ENCODE data around the gene NKIRAS2.
A peak's percentile ranks its signal among the peaks of the same experiment; 100 is the strongest.

NKIRAS2 gene

GRCh38 chr17:42061646-42062487 is 42.0 kb downstream of the NKIRAS2 start:
- Histone ChIP-seq H2AK5ac (ENCODE audit: low read length) (no peak overlapping the region), H2BK5ac (ENCODE audit: low read depth, low read length, poor library complexity) (no peak overlapping the region), H3K4me3 (ENCODE audit: low read depth, low read length) (no peak overlapping the region), H4K91ac (ENCODE audit: low read depth, low read length) (no peak overlapping the region), H3K27ac (ENCODE audit: low read depth, low read length) (no peak overlapping the region), H2BK12ac (ENCODE audit: low read length) (no peak overlapping the region), H3K4me1 (ENCODE audit: control insufficient read depth in 1 of 2, insufficient read depth in 2 of 2, low read length in 2 of 2) (no peaks in the 10 kb centered on the region), H3K27me3 (ENCODE audit: insufficient read depth, low read length) (no peaks in the 10 kb centered on the region), H3K9ac (ENCODE audit: low read length) (no peak overlapping the region), H3K79me1 (ENCODE audit: low read length) (no peaks in the 10 kb centered on the region), H3K14ac (ENCODE audit: low read length) (no peak overlapping the region), H3K4me2 (ENCODE audit: low read length) (no peak overlapping the region), H3K79me2 (ENCODE audit: control insufficient read depth, insufficient read depth, low read length, poor library complexity) (no peaks in the 10 kb centered on the region), H3K9me3 (ENCODE audit: insufficient read depth, low read depth, low read length) (peaks cover 5% of the 10 kb centered on the region), H3K36me3 (ENCODE audit: control insufficient read depth in 1 of 2, insufficient read depth in 2 of 2, low read length in 2 of 2) (no peaks in the 10 kb centered on the region), H3K18ac (ENCODE audit: low read length) (no peak overlapping the region), H3K23ac (ENCODE audit: low read length) (no peak overlapping the region), H2BK120ac (ENCODE audit: insufficient read depth, low read length, poor library complexity) (no peak overlapping the region), H2AFZ (ENCODE audit: insufficient read depth, low read length, poor library complexity) (no peak overlapping the region), H3K4ac (ENCODE audit: low read depth, low read length) (no peak overlapping the region), H4K8ac (ENCODE audit: low read depth, low read length) (no peak overlapping the region), H4K12ac (ENCODE audit: low read depth, low read length) (no peak overlapping the region)
- no CpG with 5 or more reads among the region's 5 CpGs for WGBS (ENCODE audit: extremely low coverage, insufficient coverage, insufficient read length)
- DNase-seq = peak in 1 of 2 donors; percentile 12

- H3K79me1 ChIP-seq (ENCODE audit: low read length) = no peaks in the 10 kb centered on the region
- H3K27ac ChIP-seq (ENCODE audit: low read depth, low read length) = no peak overlapping the region
- no peak overlapping the region for H2BK5ac ChIP-seq (ENCODE audit: low read depth, low read length, poor library complexity)
- no peaks in the 10 kb centered on the region for H3K27me3 ChIP-seq (ENCODE audit: insufficient read depth, low read length)
- H3K36me3 ChIP-seq (ENCODE audit: control insufficient read depth in 1 of 2, insufficient read depth in 2 of 2, low read length in 2 of 2) = no peaks in the 10 kb centered on the region
- H3K79me2 ChIP-seq (ENCODE audit: control insufficient read depth, insufficient read depth, low read length, poor library complexity) = no peaks in the 10 kb centered on the region
- peaks cover 5% of the 10 kb centered on the region for H3K9me3 ChIP-seq (ENCODE audit: insufficient read depth, low read depth, low read length)
- WGBS (ENCODE audit: extremely low coverage, insufficient coverage, insufficient read length) = no CpG with 5 or more reads among the region's 14 CpGs
- H2AK5ac ChIP-seq (ENCODE audit: low read length) = no peak overlapping the region
- H3K4ac ChIP-seq (ENCODE audit: low read depth, low read length) = no peak overlapping the region
- no peak overlapping the region for H2BK12ac ChIP-seq (ENCODE audit: low read length)
- H3K18ac ChIP-seq (ENCODE audit: low read length) = no peak overlapping the region
- no peaks in the 10 kb centered on the region for H3K4me1 ChIP-seq (ENCODE audit: control insufficient read depth in 1 of 2, insufficient read depth in 2 of 2, low read length in 2 of 2)
- no peak overlapping the region for H3K14ac ChIP-seq (ENCODE audit: low read length)
- H4K8ac ChIP-seq (ENCODE audit: low read depth, low read length) = no peak overlapping the region
- no peak overlapping the region for H3K23ac ChIP-seq (ENCODE audit: low read length)
- H4K91ac ChIP-seq (ENCODE audit: low read depth, low read length) = no peak overlapping the region
- H3K4me3 ChIP-seq (ENCODE audit: low read depth, low read length) = no peak overlapping the region
- DNase-seq = no peak
- H4K12ac ChIP-seq (ENCODE audit: low read depth, low read length) = no peak overlapping the region
- H2BK120ac ChIP-seq (ENCODE audit: insufficient read depth, low read length, poor library complexity) = no peak overlapping the region
- no peak overlapping the region for H3K4me2 ChIP-seq (ENCODE audit: low read length)
- H2AFZ ChIP-seq (ENCODE audit: insufficient read depth, low read length, poor library complexity) = no peak overlapping the region
- H3K9ac ChIP-seq (ENCODE audit: low read length) = no peak overlapping the region
Measured at GRCh38 chr17:42062681-42063080, 42.8 kb downstream of the NKIRAS2 start.

DNA sequence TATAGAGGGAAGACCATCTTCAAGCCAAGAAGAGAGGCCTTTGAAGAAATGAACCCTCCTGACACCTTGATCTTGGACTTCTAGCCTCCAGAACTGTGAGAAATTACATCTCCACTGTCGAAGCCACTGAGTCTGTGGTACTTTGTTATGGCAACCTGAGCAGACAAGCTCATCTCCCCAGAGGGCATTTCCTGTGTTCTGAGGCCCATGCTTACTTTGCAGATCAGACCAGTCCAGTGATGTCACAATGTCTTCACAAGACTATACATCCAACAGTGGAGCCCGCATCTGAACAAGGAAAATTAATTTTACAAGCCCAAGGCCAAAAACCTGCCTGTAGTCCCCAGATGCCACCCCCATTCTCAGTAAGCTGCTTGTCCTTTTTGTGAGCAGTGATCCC is 45.3 kb downstream of the NKIRAS2 start:
- no peak overlapping the region for H2AFZ ChIP-seq (ENCODE audit: insufficient read depth, low read length, poor library complexity)
- H4K91ac ChIP-seq (ENCODE audit: low read depth, low read length) = no peak overlapping the region
- DNase-seq = peak in 1 of 2 donors; percentile 52
- no peaks in the 10 kb centered on the region for H3K4me1 ChIP-seq (ENCODE audit: control insufficient read depth in 1 of 2, insufficient read depth in 2 of 2, low read length in 2 of 2)
- H3K36me3 ChIP-seq (ENCODE audit: control insufficient read depth in 1 of 2, insufficient read depth in 2 of 2, low read length in 2 of 2) = no peaks in the 10 kb centered on the region
- H3K79me2 ChIP-seq (ENCODE audit: control insufficient read depth, insufficient read depth, low read length, poor library complexity) = no peaks in the 10 kb centered on the region
- no peak overlapping the region for H2BK12ac ChIP-seq (ENCODE audit: low read length)
- H3K4ac ChIP-seq (ENCODE audit: low read depth, low read length) = no peak overlapping the region
- no CpG with 5 or more reads among the region's 2 CpGs for whole genome bisulfite sequencing (ENCODE audit: extremely low coverage, insufficient coverage, insufficient read length)
- no peaks in the 10 kb centered on the region for H3K27me3 ChIP-seq (ENCODE audit: insufficient read depth, low read length)
- no peak overlapping the region for H3K9ac ChIP-seq (ENCODE audit: low read length)
- no peak overlapping the region for H3K23ac ChIP-seq (ENCODE audit: low read length)
- no peak overlapping the region for H3K18ac ChIP-seq (ENCODE audit: low read length)
- no peak overlapping the region for H2BK120ac ChIP-seq (ENCODE audit: insufficient read depth, low read length, poor library complexity)
- H2AK5ac ChIP-seq (ENCODE audit: low read length) = no peak overlapping the region
- no peak overlapping the region for H3K14ac ChIP-seq (ENCODE audit: low read length)
- no peak overlapping the region for H3K27ac ChIP-seq (ENCODE audit: low read depth, low read length)
- H4K8ac ChIP-seq (ENCODE audit: low read depth, low read length) = no peak overlapping the region
- H4K12ac ChIP-seq (ENCODE audit: low read depth, low read length) = no peak overlapping the region
- no peak overlapping the region for H3K4me2 ChIP-seq (ENCODE audit: low read length)
- no peak overlapping the region for H3K4me3 ChIP-seq (ENCODE audit: low read depth, low read length)
- H3K9me3 ChIP-seq (ENCODE audit: insufficient read depth, low read depth, low read length) = peaks cover 1% of the 10 kb centered on the region
- no peak overlapping the region for H2BK5ac ChIP-seq (ENCODE audit: low read depth, low read length, poor library complexity)
- no peaks in the 10 kb centered on the region for H3K79me1 ChIP-seq (ENCODE audit: low read length)

- no peak overlapping the region for H4K91ac ChIP-seq (ENCODE audit: low read depth, low read length)
- H2AFZ ChIP-seq (ENCODE audit: insufficient read depth, low read length, poor library complexity) = no peak overlapping the region
- no peaks in the 10 kb centered on the region for H3K36me3 ChIP-seq (ENCODE audit: control insufficient read depth in 1 of 2, insufficient read depth in 2 of 2, low read length in 2 of 2)
- no peak overlapping the region for H3K18ac ChIP-seq (ENCODE audit: low read length)
- no peak overlapping the region for H2AK5ac ChIP-seq (ENCODE audit: low read length)
- no peak overlapping the region for H4K8ac ChIP-seq (ENCODE audit: low read depth, low read length)
- H3K4me2 ChIP-seq (ENCODE audit: low read length) = no peak overlapping the region
- peaks cover 12% of the 10 kb centered on the region for H3K27me3 ChIP-seq (ENCODE audit: insufficient read depth, low read length)
- H3K27ac ChIP-seq (ENCODE audit: low read depth, low read length) = no peak overlapping the region
- H2BK120ac ChIP-seq (ENCODE audit: insufficient read depth, low read length, poor library complexity) = no peak overlapping the region
- H3K79me1 ChIP-seq (ENCODE audit: low read length) = no peaks in the 10 kb centered on the region
- no peak overlapping the region for H3K9ac ChIP-seq (ENCODE audit: low read length)
- no peaks in the 10 kb centered on the region for H3K9me3 ChIP-seq (ENCODE audit: insufficient read depth, low read depth, low read length)
- WGBS (ENCODE audit: extremely low coverage, insufficient coverage, insufficient read length) = no CpG with 5 or more reads among the region's 12 CpGs
- no peak overlapping the region for H2BK5ac ChIP-seq (ENCODE audit: low read depth, low read length, poor library complexity)
- H3K4ac ChIP-seq (ENCODE audit: low read depth, low read length) = no peak overlapping the region
- H3K4me1 ChIP-seq (ENCODE audit: control insufficient read depth in 1 of 2, insufficient read depth in 2 of 2, low read length in 2 of 2) = no peaks in the 10 kb centered on the region
- H3K14ac ChIP-seq (ENCODE audit: low read length) = no peak overlapping the region
- H2BK12ac ChIP-seq (ENCODE audit: low read length) = no peak overlapping the region
- peak; percentile 50 to 82 for DNase-seq
- H3K23ac ChIP-seq (ENCODE audit: low read length) = no peak overlapping the region
- no peak overlapping the region for H4K12ac ChIP-seq (ENCODE audit: low read depth, low read length)
- no peak overlapping the region for H3K4me3 ChIP-seq (ENCODE audit: low read depth, low read length)
- no peaks in the 10 kb centered on the region for H3K79me2 ChIP-seq (ENCODE audit: control insufficient read depth, insufficient read depth, low read length, poor library complexity)
Measured at GRCh38 chr17:42067371-42068091, 47.6 kb downstream of the NKIRAS2 start.
